Dermis blood vessel endothelial cell (primary cell): ENCODE results near the gene IL36G. TPM values are rescaled to one million over a fixed set of nuclear protein-coding genes. Genes with fewer than 3 reads are reported as not detected.

Experiments used
- DNase-seq: peaks from one replicate; pipeline ENCODE4 v3.0.0; 2010
- total RNA-seq: library from RNA; depleted of rRNA; stranded (reverse); fragments of >200 nt; gene quantifications from 2 replicates; pipeline ENCODE4 v1.2.3, GENCODE V29; 2014

Gene IL36G
- total RNA-seq, 1 donor from 2014 or later, result not detected

DNA sequence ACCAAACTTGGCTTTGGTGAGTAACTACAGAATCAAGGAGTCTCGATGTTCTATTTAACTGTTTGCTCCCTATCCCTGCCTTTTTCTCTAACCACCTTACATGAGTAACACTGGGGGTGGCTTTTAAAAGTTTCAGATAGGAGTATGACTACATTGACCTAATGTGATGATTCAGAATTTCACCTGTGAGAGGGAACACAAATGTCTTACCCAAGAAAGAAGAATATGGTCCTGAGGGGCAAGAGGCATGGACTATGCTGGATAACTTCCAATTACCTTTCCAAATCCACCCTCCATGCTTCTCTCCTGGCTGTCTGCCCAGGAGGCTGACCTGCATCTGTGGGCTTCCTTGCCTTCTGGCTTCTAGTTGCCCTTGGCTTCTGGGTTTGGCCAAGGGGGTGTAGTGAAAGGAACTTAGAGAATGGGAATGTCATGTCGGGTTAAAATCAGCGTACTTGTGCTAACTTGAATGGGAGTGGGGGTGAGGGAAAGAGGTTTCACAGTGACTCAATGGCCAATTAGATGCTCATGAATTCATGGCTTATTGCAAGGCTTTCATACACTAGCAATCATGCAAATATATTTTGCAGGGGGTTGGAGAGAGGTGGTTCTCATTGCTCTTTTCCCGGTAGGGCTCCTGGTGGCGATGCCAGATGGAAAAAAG lies 5.3 kb upstream of the IL36G start:
- DNase-seq, result no peak

DNA sequence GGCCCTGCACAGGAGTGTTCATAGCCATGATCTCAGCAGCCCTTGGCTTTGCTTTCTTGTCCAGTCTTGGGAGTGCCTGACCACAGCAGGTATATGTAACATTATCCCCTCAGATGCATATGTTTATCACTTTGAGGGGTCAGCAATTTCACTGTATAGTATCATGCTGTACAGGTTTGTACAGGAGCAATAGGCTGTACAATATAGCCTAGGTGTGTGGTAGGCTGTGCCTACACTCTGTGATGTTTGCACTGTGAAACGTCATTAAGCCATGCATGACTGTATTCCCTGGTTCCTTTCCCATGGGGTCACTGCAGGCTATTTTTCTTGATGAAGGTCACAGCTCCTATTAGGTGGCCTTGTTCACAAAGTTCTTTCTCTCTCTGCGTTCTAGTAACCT lies 4.7 kb upstream of the IL36G start:
- DNase-seq, result no peak

GRCh38 chr2:112979731-112980130 lies 1.9 kb downstream of the IL36G start:
- no peak for DNase-seq

DNA sequence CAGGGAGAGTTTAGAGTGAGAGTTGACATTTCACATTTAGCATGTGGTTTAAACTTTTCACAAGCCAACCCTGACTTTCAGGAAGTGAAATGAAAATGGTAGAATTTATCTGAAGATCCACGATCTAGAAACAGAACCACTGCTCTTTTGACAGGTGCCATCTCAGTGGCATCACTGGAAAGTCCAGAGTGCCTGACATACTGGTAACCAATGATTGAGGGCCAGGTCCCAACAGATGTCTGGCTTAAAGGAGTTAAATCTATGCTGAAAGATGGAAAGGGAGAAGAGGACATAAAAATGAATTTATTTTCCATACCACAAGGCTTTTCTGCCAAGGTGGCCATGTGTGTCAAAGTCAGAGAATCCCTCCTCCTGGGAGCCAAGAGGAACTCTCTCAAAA lies 2.7 kb downstream of the IL36G start:
- DNase-seq, result no peak

DNA sequence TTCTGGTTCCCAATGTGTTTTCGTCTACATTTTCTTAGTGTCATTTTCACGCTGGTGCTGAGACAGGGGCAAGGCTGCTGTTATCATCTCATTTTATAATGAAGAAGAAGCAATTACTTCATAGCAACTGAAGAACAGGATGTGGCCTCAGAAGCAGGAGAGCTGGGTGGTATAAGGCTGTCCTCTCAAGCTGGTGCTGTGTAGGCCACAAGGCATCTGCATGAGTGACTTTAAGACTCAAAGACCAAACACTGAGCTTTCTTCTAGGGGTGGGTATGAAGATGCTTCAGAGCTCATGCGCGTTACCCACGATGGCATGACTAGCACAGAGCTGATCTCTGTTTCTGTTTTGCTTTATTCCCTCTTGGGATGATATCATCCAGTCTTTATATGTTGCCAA lies 7.3 kb downstream of the IL36G start:
- no peak for DNase-seq

DNA sequence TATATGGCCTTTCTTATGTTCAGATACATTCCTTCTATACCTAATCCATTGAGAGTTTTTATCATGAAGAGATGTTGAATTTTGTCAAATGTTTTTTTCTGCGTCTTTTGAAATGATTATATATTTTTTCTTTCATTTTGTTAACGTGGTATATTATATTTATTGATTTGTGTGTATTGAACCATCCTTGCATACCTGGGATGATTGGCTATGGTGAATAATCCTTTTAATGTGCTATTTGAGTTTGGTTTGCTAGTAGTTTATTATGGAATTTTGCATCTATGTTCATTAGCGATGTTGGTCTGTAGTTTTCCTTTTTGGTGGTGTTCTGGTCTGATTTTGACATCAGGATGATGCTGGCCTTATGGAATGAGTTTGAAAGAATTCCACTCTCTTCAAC lies 11.8 kb downstream of the IL36G start:
- DNase-seq, result no peak

DNA sequence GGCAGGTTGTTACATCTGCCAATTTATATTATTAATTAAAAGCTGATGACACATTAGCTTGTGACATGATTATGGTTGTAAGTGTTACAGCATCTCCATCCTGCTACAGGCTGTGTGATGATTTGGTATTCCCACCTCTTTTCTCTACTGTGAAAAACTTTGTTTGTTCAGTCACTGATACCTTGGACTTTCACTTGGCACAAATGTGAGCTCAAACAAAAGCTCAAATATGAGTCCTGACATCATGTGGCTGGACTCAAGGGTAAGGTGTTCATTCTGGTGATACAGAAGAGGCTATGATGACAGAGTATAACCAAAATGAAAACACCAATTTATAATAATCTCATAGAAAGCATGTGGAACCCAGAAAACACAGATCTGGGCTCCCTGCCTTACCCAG lies 16.0 kb downstream of the IL36G start:
- no peak for DNase-seq

DNA sequence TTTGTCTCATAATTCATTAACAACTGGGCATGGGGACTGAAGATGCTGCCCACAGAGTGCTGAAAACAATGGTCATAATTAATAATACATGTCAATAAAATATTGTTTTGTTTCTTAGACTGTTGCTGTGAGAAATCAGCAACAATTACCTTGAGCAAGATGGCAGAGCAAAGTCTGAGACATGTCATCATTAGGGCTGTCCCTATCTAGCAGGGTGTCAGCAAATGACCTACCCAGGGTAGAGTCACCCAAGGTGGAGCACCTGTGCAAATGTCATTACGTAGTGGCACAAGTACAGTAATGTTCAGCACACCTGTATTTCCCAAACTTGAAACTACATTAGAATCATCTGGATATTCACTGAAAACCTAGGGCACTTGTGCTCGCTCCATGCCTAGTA lies 16.8 kb downstream of the IL36G start:
- no peak for DNase-seq

GRCh38 chr2:112995346-112995920 lies 17.6 kb downstream of the IL36G start:
- no peak for DNase-seq

DNA sequence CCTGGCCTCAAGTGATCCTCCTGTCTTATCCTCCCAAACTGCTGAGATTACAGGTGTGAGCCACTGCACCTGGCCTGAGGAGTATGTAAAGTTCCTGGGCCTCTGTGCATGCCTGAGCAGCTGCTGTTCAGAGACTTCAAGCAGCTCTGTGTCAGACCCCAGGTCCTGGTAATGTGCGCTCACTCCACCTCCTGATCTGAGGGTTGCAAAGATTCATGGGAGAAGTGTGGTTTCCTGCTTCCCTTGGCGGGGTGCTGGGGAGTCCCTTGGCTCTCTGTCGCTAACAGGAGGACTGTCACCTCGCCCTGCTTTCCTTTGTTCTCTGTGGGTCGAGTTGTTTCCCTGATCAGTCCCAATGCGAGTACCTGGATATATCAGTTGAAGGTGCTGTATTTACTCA lies 18.8 kb downstream of the IL36G start:
- DNase-seq, result no peak

DNA sequence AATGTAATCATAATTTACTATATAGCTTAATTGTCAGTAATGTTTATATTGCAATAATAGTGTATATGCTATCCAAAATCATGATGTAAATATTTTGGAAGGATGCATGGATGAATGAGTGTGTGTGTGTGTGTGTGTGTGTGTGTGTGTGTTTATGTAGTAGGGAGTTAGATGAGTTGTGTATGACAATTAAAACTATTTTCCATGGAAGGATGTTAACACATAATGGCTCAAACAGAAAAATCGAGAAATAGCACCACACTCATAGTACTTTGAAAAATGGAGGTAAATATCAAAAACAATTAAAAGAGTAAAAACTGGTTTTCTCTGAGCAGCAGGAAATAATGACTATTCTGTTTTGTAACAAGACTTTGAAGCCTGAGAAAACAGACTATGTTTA lies 19.3 kb downstream of the IL36G start:
- no peak for DNase-seq

- DNase-seq, result no peak
Observed at GRCh38 chr2:113000436-113000835, 22.6 kb downstream of the IL36G start.

DNA sequence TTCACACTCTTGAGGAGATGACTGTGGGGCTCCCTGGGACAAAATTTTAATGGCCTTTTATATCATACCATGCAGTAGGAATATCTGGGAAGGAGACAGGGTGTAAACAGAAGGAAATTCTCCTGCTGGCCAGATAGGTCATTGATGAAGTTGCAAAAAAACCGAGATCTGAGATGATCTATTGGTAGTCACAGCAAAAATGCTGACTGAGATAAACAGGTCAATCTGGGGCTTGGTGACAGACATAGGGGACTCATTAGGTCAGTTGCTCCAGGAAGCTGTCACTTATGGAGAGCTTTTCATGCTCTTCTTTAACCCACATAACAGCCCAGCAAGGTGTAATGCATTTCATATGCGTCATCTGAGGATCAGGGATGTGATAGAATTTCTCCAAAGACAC lies 24.9 kb downstream of the IL36G start:
- DNase-seq, result no peak

DNA sequence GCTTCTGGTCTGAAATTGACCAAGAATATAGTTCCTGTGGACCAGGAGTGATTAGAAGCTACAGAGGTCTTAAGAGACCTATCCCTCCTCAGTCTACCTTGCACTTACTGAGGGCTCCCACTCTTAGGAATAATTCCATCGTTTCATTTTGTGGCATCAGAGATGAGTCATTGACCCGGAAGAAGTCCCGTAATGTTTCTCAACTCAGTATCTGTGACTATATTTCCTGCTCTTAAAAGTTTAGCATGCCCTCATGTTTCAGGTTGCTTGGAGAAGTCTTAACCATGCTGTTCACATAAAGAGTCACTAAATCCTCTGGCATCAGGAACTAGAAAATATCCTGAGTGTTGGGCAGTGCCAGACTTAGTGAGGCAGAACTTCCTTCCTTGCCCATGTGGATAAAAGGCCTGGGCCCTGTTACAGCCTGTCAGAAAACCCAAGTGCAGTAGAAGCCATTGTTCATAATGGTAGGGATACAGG lies 27.3 kb downstream of the IL36G start, which contains the start of gene IL36A:
IL36A (plus strand) TSS at position 430 of the 480 bp plus-strand sequence. CDS start 413 bp downstream, outside the sequence.
- DNase-seq, result no peak

- DNase-seq, result no peak
Observed at GRCh38 chr2:113007250-113007649, 29.4 kb downstream of the IL36G start.

DNA sequence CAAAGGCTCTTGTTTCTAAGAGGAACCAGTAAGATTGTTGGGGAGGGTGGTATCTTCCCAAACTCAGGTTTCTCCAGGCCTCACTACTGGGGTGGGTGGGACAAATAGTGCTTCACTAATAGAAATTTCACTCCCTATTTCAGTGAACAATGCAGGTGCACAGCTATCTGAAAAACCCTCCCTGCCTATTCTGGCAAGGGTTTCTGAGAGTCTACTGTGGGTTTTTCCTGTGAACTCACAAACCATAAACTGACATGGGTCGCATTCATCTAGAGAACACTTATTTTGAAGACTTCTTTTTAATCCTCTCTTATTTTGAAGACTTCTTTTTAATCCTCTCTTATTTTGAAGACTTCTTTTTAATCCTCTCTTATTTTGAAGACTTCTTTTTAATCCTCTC lies 31.8 kb downstream of the IL36G start:
- no peak for DNase-seq

DNA sequence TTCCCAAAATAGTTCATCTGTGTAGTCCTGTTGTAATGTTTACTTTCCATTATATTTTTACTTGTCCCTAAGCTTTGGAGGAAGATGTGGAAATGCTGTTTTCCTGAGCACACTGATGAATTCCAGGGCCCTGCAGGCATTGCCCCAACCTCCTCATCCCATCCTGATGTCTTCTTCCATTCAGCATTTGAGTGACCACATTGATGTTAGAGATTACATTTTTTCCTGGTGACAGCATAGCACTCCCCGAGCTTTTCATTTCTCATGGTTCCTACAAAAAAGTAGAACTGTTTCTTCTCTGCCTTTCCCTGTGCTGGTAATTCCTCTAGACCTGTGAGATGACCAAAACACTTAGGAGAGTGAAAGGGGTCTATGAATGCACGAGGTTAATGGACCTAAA lies 32.3 kb downstream of the IL36G start:
- no peak for DNase-seq

DNA sequence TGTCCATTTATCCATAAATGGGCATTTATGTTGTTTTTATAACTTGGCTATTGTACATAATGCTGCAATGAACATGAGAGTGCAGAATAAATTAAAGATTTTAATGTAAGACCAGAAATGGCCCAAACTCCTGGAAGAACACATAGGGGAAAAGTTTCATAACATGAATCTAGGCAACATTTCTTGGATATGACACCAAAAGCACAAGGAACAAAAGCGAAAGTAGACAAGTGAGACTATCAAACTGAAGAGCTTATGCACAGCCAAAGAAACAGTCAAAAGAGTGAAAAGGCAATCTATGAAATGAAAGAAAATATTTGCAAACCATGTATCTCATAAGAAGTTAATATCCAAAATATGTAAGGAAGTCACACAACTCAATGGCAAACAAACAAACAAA lies 33.3 kb downstream of the IL36G start:
- DNase-seq, result no peak

GRCh38 chr2:113012436-113013335 lies 34.9 kb downstream of the IL36G start:
- no peak for DNase-seq

DNA sequence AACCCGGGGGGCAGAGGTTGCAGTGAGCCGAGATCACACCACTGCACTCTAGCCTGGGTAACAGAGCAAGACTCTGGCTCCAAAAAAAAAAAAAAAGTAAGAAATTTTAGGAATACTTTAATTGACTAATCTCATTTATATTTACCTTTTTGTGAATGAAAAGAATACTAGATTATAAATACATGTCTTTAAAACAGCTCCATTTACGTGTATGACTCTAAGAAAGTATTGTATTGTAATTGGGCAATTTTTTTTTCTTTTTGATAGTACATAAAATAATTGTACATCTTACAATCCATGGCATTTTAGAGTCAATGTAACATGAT lies 35.5 kb downstream of the IL36G start:
- DNase-seq, result no peak

GRCh38 chr2:113014067-113014466 lies 36.3 kb downstream of the IL36G start:
- no peak for DNase-seq

GRCh38 chr2:113015042-113015441 lies 37.2 kb downstream of the IL36G start:
- DNase-seq, result no peak

DNA sequence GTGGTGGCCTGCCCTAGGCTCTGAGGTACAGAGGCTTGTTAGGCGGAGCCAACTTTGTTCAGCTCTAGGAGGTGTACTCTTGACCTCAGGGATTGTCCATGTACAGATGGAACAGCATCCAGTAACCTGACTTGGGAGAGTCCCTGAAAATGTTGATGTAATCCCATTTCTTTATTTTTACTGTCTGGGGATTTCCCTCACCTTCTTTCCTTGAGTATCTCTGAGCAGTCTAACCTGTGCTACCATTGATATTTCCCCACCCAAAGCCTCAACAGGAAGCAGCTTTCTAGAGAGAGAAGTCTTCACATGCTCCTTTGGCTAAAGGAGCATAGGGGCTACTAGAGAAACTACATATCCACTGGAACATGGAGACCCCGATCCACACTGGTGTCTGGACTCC lies 37.8 kb downstream of the IL36G start:
- no peak for DNase-seq

- no peak for DNase-seq
Observed at GRCh38 chr2:113018509-113018908, 40.7 kb downstream of the IL36G start.
